ENCODE measurements around the gene PTAFR. TPM values are rescaled to one million over a fixed set of nuclear protein-coding genes. Genes with fewer than 3 reads are reported as not detected.

Gene PTAFR
- total RNA-seq (2014; rRNA removed; shearing (Covaris generic)) = 0.27 and 0.49 TPM in 2 replicates

GRCh38 chr1:28176492-28177470, at the start of gene PTAFR:
Gene PTAFR, minus strand, starts transcription at chr1:28176690. Its CDS starts 25,669 bp downstream, at chr1:28151021.
- DNase-seq (ENCODE audit: low spot score) = no peak
- in situ Hi-C loops (cut with HindIII; ENCODE audit: low sequenced_read_pairs) = no loop called here

- in situ Hi-C loops (cut with HindIII; ENCODE audit: low sequenced_read_pairs) = no loop called here
- no peak for DNase-seq (ENCODE audit: low spot score)
Measured at GRCh38 chr1:28213315-28213714, 36.8 kb upstream of the PTAFR start.

GRCh38 chr1:28209700-28210099, 33.2 kb upstream of the PTAFR start:
- DNase-seq (ENCODE audit: low spot score) = no peak
- in situ Hi-C loops (cut with HindIII; ENCODE audit: low sequenced_read_pairs) = no loop called here

GRCh38 chr1:28208818-28209441, 32.4 kb upstream of the PTAFR start:
- DNase-seq (ENCODE audit: low spot score) = peak; percentile 43
- in situ Hi-C loops (cut with HindIII; ENCODE audit: low sequenced_read_pairs) = no loop called here

- in situ Hi-C loops (cut with HindIII; ENCODE audit: low sequenced_read_pairs) = no loop called here
- no peak for DNase-seq (ENCODE audit: low spot score)
Measured at GRCh38 chr1:28205243-28205642, 28.8 kb upstream of the PTAFR start.

- in situ Hi-C loops (cut with HindIII; ENCODE audit: low sequenced_read_pairs) = no loop called here
- DNase-seq (ENCODE audit: low spot score) = no peak
Measured at GRCh38 chr1:28200234-28200873, 23.9 kb upstream of the PTAFR start.

- in situ Hi-C loops (cut with HindIII; ENCODE audit: low sequenced_read_pairs) = no loop called here
- DNase-seq (ENCODE audit: low spot score) = no peak
Measured at GRCh38 chr1:28199328-28200233, 23.1 kb upstream of the PTAFR start.

- in situ Hi-C loops (cut with HindIII; ENCODE audit: low sequenced_read_pairs) = no loop called here
- DNase-seq (ENCODE audit: low spot score) = no peak
Measured at GRCh38 chr1:28197682-28198415, 21.4 kb upstream of the PTAFR start.

- in situ Hi-C loops (cut with HindIII; ENCODE audit: low sequenced_read_pairs) = no loop called here
- DNase-seq (ENCODE audit: low spot score) = no peak
Measured at GRCh38 chr1:28196330-28196729, 19.8 kb upstream of the PTAFR start.

- in situ Hi-C loops (cut with HindIII; ENCODE audit: low sequenced_read_pairs) = no loop called here
- no peak for DNase-seq (ENCODE audit: low spot score)
Measured at GRCh38 chr1:28195780-28196179, 19.3 kb upstream of the PTAFR start.

GRCh38 chr1:28194326-28195035, 18.0 kb upstream of the PTAFR start:
- in situ Hi-C loops (cut with HindIII; ENCODE audit: low sequenced_read_pairs) = no loop called here
- DNase-seq (ENCODE audit: low spot score) = no peak

GRCh38 chr1:28193701-28194161, 17.2 kb upstream of the PTAFR start:
- in situ Hi-C loops (cut with HindIII; ENCODE audit: low sequenced_read_pairs) = no loop called here
- no peak for DNase-seq (ENCODE audit: low spot score)

GRCh38 chr1:28190996-28191645, 14.6 kb upstream of the PTAFR start:
- DNase-seq (ENCODE audit: low spot score) = no peak
- in situ Hi-C loops (cut with HindIII; ENCODE audit: low sequenced_read_pairs) = no loop called here

- no peak for DNase-seq (ENCODE audit: low spot score)
Measured at GRCh38 chr1:28190337-28190979, 14.0 kb upstream of the PTAFR start.

GRCh38 chr1:28185071-28185470, 8.6 kb upstream of the PTAFR start:
- no peak for DNase-seq (ENCODE audit: low spot score)
- in situ Hi-C loops (cut with HindIII; ENCODE audit: low sequenced_read_pairs) = no loop called here

More at GRCh38 chr1:28190337-28190979, 14.0 kb upstream of the PTAFR start:
- in situ Hi-C loops (cut with HindIII; ENCODE audit: low sequenced_read_pairs) = no loop called here
